GM18498 (cell line): ENCODE data around the gene UGT1A9.
"Not testable (repeated sequence)": the region's sequence is repeated elsewhere in the genome, so short reads cannot be mapped to it uniquely, and the experiment has no call there.

Experiments
- ATAC-seq: cut with Tn5 transposase; IDR thresholded peaks from one replicate; pipeline ENCODE4 v1.9.1; 2021; ENCODE audit warnings: mild to moderate bottlenecking, moderate library complexity; ENCODE audit not compliant: unreplicated experiment

Gene UGT1A9

DNA sequence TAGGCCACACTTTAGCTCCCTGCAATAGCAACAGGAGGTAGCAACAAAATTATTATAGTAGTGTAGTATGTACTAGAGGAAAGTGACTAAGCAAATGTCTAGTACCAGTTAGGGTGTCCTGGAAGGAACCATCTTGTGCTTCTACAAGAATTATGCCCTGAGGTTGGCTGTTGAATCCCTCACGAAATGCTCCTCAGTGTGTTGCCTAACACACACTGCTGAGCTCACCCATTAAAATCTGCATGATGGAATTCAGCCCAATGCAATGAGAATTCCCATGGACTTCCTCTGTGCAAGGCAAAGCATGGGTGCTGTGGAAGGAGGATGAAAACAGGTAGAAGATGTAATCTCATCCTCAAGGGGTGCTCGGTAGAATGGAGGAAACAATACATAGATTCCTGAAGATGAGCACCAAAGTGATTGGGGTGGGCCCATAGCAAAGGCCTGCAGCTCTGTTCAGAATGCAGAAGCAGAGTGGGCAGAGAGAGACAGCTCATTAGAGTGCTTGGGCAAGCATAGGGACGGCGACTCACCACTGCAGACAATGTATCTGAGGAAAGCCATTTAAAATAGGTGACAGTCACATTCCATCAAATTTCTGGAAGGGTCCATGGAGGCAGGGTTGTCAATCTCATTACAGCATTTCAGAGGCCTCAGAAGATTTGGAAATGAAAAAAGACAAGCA is 8.8 kb downstream of the UGT1A9 start:
- no peak for ATAC-seq

DNA sequence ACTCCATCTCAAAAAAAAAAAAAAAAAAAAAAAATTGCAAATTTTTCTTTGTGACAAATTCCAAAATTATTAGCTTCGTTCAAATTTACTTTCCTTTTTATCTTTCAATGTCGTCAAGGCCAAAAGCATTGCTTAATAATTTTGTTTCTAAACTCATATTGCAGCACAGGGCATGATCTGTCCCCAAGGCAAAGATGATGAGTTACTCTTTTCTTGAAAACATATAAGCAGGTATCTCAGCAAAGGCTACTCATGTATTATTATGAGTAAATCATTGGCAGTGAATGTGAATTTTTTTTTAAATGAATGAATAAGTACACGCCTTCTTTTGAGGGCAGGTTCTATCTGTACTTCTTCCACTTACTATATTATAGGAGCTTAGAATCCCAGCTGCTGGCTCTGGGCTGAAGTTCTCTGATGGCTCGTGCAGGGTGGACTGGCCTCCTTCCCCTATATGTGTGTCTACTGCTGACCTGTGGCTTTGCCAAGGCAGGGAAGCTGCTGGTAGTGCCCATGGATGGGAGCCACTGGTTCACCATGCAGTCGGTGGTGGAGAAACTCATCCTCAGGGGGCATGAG is 9.9 kb downstream of the UGT1A9 start, which contains the start of gene UGT1A7:
Gene UGT1A7 (plus strand): TSS at position 381 of the 579 bp plus-strand sequence. CDS start 37 bp downstream, at position 418.
- ATAC-seq = no peak

DNA sequence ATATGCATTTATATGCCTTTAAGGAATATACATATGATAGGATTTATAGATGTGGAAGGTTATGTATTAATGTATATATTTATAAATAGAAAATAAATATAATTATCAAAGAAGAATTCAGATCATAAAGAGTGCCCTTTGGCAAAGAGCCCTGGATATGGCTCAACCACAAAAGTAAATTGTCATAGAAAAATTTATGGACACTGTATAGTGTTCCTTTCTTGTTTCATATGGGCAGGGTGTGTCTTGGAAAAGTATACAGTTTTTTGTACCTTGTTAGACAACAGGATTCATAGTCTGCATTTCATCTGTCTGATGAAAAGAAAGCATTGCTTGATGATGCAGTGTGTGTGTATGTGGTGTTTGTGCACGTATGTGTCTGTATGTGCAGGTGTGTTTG is 12.9 kb downstream of the UGT1A9 start:
- ATAC-seq = no peak

DNA sequence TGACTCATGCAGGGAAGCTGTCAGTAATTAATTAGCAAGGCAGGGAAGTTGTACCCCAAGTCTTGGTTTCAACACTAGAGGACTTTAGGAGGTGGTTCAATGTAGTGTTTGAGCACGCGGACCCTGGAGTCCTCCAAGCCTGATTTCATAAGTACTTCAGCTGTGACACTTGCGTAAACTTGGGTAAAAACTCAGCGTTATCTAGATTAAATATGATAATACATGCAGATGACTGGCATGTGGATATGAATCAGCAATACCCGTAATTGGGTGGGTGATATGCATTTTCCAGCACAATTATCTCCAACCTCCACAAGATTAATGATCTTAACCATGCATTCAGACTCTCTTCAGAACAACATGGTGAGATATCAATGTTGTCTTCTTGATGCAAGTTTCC is 15.2 kb downstream of the UGT1A9 start:
- no peak for ATAC-seq

DNA sequence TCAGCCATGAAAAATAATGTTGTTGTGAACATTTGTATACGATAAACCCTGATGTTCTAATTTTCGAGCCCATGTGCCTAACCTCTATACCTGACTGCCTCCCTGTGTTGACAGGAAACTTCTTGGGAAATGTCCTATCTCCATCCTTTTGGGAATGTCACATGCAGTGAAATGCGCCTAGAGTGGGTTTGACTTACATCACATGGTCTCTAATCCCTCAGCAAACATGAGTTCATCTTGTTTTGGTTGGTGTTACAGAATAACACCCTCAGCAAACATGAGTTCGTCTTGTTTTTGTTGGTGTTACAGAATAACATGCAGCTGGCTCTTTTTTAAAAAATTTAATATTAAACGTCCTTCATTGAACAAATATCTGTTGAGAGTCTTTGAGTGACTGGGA is 16.6 kb downstream of the UGT1A9 start:
- no peak for ATAC-seq

DNA sequence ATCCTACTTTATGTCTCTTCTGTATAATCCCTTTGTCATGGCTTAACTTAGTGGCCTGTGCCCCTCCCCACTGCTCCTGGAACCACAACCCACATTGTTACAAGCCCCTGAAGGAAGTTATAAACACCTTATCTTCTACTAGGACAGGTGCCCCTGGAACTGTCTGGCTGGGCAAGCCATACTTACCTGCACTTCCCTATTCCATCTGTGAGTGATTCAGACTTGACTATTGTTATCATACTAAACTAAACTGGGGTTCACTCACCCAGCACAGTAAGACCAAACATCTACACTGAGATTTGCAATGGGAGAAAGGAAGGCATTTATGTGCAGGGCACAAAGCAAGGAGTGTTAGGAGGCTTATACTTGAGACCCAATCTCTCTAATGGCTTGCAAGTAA is 17.3 kb downstream of the UGT1A9 start:
- ATAC-seq = no peak

DNA sequence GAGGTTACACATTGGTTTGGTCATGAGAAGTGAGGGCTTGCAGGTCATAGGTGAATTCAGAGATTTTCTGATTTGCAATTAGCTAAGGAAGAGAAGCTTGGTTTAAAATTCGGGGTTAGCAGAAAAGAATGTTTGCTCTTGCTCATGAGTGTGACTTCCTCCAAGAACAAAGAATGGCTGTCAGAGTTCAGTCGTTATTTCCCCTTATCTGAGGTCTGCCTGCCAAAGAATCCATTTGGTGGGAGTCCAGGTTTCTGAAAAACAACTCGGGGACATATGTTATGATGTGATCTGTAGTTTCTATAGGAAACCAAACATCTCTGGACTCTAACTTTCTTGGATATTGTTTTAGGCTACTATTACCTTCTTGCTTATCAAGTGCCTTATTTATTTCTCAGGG is 17.8 kb downstream of the UGT1A9 start:
- no peak for ATAC-seq

- no peak for ATAC-seq
Observed at GRCh38 chr2:233690444-233690843, 18.7 kb downstream of the UGT1A9 start.

DNA sequence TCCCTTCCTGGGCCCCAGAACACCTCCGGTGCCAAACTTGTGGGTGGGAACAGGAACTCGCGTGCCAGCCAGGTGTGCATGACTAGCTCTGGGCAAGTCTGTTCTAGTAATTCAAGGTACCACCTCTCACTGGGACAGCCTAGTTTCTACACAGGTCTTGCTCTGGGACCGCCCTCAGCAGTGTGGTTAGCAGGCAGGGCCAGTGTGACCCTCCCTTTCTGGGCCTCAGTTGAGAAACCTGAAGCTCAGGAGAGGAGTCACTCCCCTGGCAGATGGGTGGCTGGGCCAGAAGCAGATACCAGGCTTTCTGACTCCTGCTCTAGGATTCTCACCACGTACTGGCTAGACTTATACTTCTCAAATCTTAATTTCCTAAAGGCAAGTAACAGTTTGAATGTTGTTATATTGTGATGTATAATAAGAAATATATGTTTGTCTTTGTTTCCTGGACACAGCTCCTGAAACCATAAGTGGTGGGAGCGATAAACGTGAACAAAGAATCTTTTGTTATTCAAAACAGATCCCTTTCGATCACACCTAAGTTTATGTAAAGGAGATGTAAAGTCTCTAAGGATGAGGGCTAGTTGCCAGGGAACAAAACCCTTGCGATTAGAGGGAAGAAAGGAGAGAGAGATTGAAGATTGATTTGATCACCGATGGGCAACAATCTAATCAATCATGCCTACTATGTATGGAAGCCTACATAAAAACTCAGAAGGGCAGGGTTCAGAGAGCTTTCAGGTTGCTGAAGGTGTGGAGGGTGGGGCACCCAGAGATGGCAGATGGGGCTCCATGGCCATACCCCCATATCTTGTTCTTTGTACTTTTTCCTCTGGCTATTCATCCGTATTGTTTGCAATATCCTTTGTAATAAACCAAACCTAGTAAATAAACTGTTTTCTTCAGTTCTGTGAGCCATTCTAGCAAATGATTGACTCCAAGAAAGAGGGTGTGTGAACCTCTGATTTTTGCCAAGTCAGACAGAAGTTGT is 20.0 kb downstream of the UGT1A9 start:
- ATAC-seq = no peak

GRCh38 chr2:233692648-233693047 is 20.9 kb downstream of the UGT1A9 start, which contains the start of gene UGT1A6:
TSS of gene UGT1A6 (plus strand) at chr2:233692890. CDS start at chr2:233693005, 115 bp downstream.
- no peak for ATAC-seq

DNA sequence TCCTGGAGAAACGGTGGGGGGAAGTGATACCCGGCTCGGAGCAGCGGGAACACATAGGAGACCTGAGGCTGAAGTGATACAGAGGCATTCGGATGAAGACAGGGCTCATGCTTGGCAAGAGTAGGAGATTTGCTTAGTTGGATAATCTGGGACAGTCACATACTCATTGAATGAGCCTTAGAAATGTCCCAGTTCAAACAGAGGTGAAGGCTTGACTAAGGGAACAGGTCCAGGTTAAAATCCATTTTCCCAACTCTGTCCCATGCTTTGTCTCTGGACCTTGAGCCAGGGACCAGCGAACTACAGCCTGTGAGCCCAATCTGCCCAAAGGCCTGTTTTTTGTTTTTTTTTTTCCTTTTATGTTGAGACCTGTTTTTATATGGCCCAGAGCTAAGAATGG is 22.3 kb downstream of the UGT1A9 start:
- ATAC-seq = no peak

GRCh38 chr2:233698740-233699139 is 27.0 kb downstream of the UGT1A9 start:
- ATAC-seq = no peak

DNA sequence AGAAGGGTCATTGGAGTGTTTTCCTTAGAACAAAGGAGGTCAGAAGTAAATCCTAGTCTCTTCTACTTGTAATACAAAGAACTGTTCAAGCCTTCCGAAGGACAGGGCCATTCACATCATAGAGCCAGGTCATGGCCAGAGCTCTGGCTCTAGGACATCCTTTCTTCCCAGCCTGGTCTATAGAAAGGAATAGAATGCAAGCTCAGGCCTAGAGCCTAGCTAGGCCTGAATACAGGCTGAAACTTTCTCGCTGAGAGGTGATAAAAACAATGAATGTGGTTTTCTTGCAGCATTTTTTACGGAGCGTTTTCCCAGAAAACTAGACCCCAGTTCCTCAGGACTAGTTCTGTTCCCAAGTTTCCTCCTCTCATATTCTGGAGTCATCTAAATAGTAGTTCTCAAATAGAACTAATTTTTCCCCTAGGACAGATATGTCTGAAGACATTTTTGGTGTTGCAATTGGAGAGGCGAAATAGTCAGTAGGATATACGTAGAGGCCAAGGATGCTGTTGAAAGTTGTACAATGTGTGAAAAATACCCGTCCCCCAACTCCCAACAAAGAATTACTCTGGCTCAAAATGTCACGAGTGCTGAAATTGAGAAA is 27.8 kb downstream of the UGT1A9 start:
- no peak for ATAC-seq

GRCh38 chr2:233700028-233700635 is 28.4 kb downstream of the UGT1A9 start:
- ATAC-seq = no peak

DNA sequence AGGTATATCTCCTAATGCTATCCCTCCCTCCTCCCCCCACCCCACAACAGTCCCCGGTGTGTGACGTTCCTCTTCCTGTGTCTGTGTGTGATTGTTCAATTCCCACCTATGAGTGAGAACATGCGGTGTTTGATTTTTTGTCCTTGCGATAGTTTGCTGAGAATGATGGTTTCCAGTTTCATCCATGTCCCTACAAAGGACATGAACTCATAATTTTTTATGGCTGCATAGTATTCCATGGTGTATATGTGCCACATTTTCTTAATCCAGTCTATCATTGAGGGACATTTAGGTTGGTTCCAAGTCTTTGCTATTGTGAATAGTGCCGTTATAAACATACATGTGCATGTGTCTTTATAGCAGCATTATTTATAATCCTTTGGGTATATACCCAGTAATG is 29.1 kb downstream of the UGT1A9 start:
- not testable (repeated sequence) for ATAC-seq

GRCh38 chr2:233702238-233702637 is 30.5 kb downstream of the UGT1A9 start:
- ATAC-seq = no peak

DNA sequence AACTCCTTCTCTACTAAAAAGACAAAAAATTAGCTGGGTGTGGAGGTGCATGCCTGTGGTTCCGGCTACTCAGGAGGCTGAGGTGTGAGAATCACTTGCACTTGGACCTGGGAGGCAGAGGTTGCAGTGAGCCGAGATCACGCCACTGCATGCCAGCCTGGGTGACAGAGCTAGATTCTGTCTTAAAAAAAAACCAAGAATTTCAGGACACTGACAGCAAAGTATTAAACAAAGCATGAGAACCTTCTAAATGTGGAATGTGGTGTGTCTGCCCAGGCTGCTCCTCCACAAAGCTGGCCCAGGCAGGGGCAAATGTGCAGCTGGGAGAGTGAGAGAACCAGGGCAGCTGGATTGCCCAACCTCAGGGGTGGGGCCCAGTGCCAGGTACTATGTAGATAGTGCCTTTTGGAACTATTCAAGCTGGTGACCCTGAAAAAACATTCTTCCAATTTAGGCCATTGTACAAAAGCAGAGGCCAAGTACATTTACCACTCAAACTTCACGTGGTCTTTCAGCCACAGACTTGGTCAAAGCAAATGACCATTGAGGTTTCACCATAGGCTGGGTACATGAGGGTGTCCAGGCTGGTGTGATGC is 34.3 kb downstream of the UGT1A9 start:
- ATAC-seq = no peak

- ATAC-seq = no peak
Observed at GRCh38 chr2:233706720-233707119, 35.0 kb downstream of the UGT1A9 start.

- ATAC-seq = no peak
Observed at GRCh38 chr2:233707940-233708644, 36.4 kb downstream of the UGT1A9 start.

DNA sequence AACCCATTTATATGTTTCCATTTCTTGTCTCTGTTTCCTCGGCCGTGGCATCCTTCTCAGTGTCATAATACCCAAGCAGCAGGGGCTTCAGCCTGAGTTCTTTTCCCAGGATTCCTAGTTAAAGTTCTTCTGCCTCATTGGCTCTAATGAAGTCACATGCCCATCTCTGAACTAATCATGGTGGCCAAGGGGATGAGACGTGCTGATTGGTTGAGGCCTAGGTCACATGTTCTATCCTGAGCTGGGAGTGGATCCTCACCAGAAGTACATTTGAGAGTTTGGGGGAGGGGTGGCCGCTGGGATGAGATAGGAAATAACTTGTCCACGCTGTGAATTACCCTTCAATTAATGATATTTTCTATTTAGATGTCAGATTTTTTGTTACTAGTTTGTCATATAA is 37.2 kb downstream of the UGT1A9 start:
- no peak for ATAC-seq
